H9 (cell line): ENCODE results near the gene XPO1. TPM values are rescaled to one million over a fixed set of nuclear protein-coding genes. Genes with fewer than 3 reads are reported as not detected.

Experiments
- DNase-seq: peaks from one replicate; pipeline ENCODE4 v3.0.0-alpha.2; 2017
- H2AFZ ChIP-seq: one replicate; pipeline ENCODE4 v1.6.1; 2013; ENCODE audit warnings: mild to moderate bottlenecking, low read length, control low read depth, moderate library complexity
- H2AK5ac ChIP-seq: 2 replicates; pipeline ENCODE4 v1.6.1; 2013; ENCODE audit warnings: low read length, control low read depth, mixed read lengths; ENCODE audit not compliant: insufficient read length
- H2BK120ac ChIP-seq: one replicate; pipeline ENCODE4 v1.6.1; 2013; ENCODE audit warnings: low read depth, mild to moderate bottlenecking, low read length, control low read depth, inconsistent platforms; ENCODE audit not compliant: poor library complexity, severe bottlenecking
- H2BK12ac ChIP-seq: 2 replicates; pipeline ENCODE4 v1.6.1; 2013; ENCODE audit warnings: low read length, control low read depth, mixed read lengths, low read depth; ENCODE audit not compliant: insufficient read length
- H2BK15ac ChIP-seq: 2 replicates; pipeline ENCODE4 v1.6.1; 2013; ENCODE audit warnings: low read depth, low read length, control low read depth
- H2BK20ac ChIP-seq: one replicate; pipeline ENCODE4 v1.6.1; 2013; ENCODE audit warnings: low read depth, mild to moderate bottlenecking, low read length, control low read depth, inconsistent platforms; ENCODE audit not compliant: poor library complexity, severe bottlenecking
- H2BK5ac ChIP-seq: 2 replicates; pipeline ENCODE4 v1.6.1; 2013; ENCODE audit warnings: low read length, control low read depth, mixed read lengths; ENCODE audit not compliant: insufficient read length
- H3K14ac ChIP-seq: 2 replicates; pipeline ENCODE4 v1.6.1; 2013; ENCODE audit warnings: low read length, control low read depth; ENCODE audit not compliant: insufficient read depth
- H3K18ac ChIP-seq: 2 replicates; pipeline ENCODE4 v1.6.1; 2013; ENCODE audit warnings: low read depth, mild to moderate bottlenecking, mixed read lengths, low read length, control low read depth; ENCODE audit not compliant: insufficient read length
- H3K23ac ChIP-seq: 2 replicates; pipeline ENCODE4 v1.6.1; 2013; ENCODE audit warnings: low read length, control low read depth, mixed read lengths, low read depth; ENCODE audit not compliant: insufficient read length
- H3K23me2 ChIP-seq: 2 replicates; pipeline ENCODE4 v1.6.1; 2013; ENCODE audit warnings: low read depth, mild to moderate bottlenecking, mixed read lengths, low read length, control low read depth; ENCODE audit not compliant: insufficient read length, poor library complexity, severe bottlenecking
- H3K27ac ChIP-seq: 2 replicates; pipeline ENCODE4 v1.5.1; 2013; ENCODE audit warnings: low read length, control low read depth, mixed read lengths, low read depth; ENCODE audit not compliant: insufficient read length
- H3K27me3 ChIP-seq: 2 replicates; pipeline ENCODE4 v1.6.1; 2013; ENCODE audit warnings: low read length, control low read depth, inconsistent platforms; ENCODE audit not compliant: insufficient read depth
- H3K4ac ChIP-seq: 2 replicates; pipeline ENCODE4 v1.6.1; 2013; ENCODE audit warnings: low read depth, mild to moderate bottlenecking, control low read depth, inconsistent platforms, low read length, moderate library complexity
- H3K4me1 ChIP-seq: 2 replicates; pipeline ENCODE4 v1.6.1; 2013; ENCODE audit warnings: low read length, control low read depth, inconsistent platforms; ENCODE audit not compliant: insufficient read depth
- H3K4me2 ChIP-seq: 2 replicates; pipeline ENCODE4 v1.6.1; 2013; ENCODE audit warnings: low read length, control low read depth, mixed read lengths; ENCODE audit not compliant: insufficient read length, insufficient read depth
- H3K56ac ChIP-seq: 2 replicates; pipeline ENCODE4 v1.6.1; 2013; ENCODE audit warnings: low read depth, mild to moderate bottlenecking, mixed read lengths, low read length, control low read depth; ENCODE audit not compliant: insufficient read length
- H3K79me1 ChIP-seq: 2 replicates; pipeline ENCODE4 v1.6.1; 2013; ENCODE audit warnings: low read depth, mild to moderate bottlenecking, moderate library complexity, low read length, control low read depth, inconsistent platforms; ENCODE audit not compliant: insufficient read depth, poor library complexity, severe bottlenecking
- H3K79me2 ChIP-seq: 2 replicates; pipeline ENCODE4 v1.6.1; 2013; ENCODE audit warnings: low read length, control low read depth, inconsistent platforms; ENCODE audit not compliant: insufficient read depth
- H3K9ac ChIP-seq: 2 replicates; pipeline ENCODE4 v1.6.1; 2013; ENCODE audit warnings: low read length, control low read depth, mixed read lengths; ENCODE audit not compliant: insufficient read length; ENCODE audit errors: extremely low read depth
- H3K9me3 ChIP-seq: one replicate; pipeline ENCODE4 v1.6.1; 2013; ENCODE audit warnings: low read depth, low read length, inconsistent platforms; ENCODE audit not compliant: control insufficient read depth
- H3T11ph ChIP-seq: one replicate; pipeline ENCODE4 v1.6.1; 2013; ENCODE audit warnings: mild to moderate bottlenecking, low read length, control low read depth, inconsistent platforms
- H4K20me1 ChIP-seq: one replicate; pipeline ENCODE4 v1.6.1; 2013; ENCODE audit not compliant: control insufficient read depth, insufficient read length, insufficient read depth
- H4K5ac ChIP-seq: 2 replicates; pipeline ENCODE4 v1.6.1; 2013; ENCODE audit warnings: low read depth, mild to moderate bottlenecking, mixed read lengths, low read length, control low read depth; ENCODE audit not compliant: insufficient read length
- H4K8ac ChIP-seq: replicated peaks from 2 replicates; pipeline ENCODE4 v1.6.1; 2013; ENCODE audit warnings: low read length, control low read depth, mixed read lengths, low read depth; ENCODE audit not compliant: insufficient read length
- H4K91ac ChIP-seq: 2 replicates; pipeline ENCODE4 v1.6.1; 2013; ENCODE audit warnings: low read depth, mild to moderate bottlenecking, moderate library complexity, mixed read lengths, low read length, control low read depth; ENCODE audit not compliant: insufficient read length
- H3K27ac Mint-ChIP-seq, 3 experiments: 2 replicates in 2 of 3; 3 replicates in 1 of 3; pipeline ENCODE4 v1.8.0; 2020 to 2021; ENCODE audit warnings: mixed read lengths in 3 of 3, mild to moderate bottlenecking in 1 of 3, moderate library complexity in 1 of 3
- H3K27me3 Mint-ChIP-seq: 2 replicates; pipeline ENCODE4 v1.8.0; 2021; ENCODE audit warnings: low read depth, mild to moderate bottlenecking, moderate library complexity, mixed read lengths
- H3K36me3 Mint-ChIP-seq, 3 experiments: 2 replicates in 2 of 3; 3 replicates in 1 of 3; pipeline ENCODE4 v1.8.0; 2020 to 2021; ENCODE audit warnings: low read depth in 3 of 3, mixed read lengths in 3 of 3; ENCODE audit not compliant: insufficient read depth in 1 of 3
- H3K4me1 Mint-ChIP-seq, 2 experiments: 2 replicates each; pipeline ENCODE4 v1.8.0; 2020; ENCODE audit warnings: mixed read lengths in 2 of 2
- H3K4me3 Mint-ChIP-seq, 2 experiments: 2 replicates in 1 of 2; 3 replicates in 1 of 2; pipeline ENCODE4 v1.8.0; 2020 to 2021; ENCODE audit warnings: mild to moderate bottlenecking in 2 of 2, mixed read lengths in 2 of 2, moderate library complexity in 1 of 2
- H3K9me3 Mint-ChIP-seq, 2 experiments: 2 replicates in 1 of 2; 3 replicates in 1 of 2; pipeline ENCODE4 v1.8.0; 2020; ENCODE audit warnings: mild to moderate bottlenecking in 2 of 2, mixed read lengths in 2 of 2, moderate library complexity in 1 of 2
- CTCF ChIP-seq: fragments of 200-600 bp; sonication (generic); conservative IDR thresholded peaks from 3 replicates; pipeline ENCODE4 v1.8.0; 2021; ENCODE audit warnings: antibody characterized with exemption, mild to moderate bottlenecking
- WGBS: extraction: QIAGEN DNeasy Blood & Tissue Kit; methylation state at CpG from one replicate; pipeline ENCODE4 v1.1.7; 2013; ENCODE audit warnings: missing lambda C conversion rate, low lambda C conversion rate, mixed read lengths; ENCODE audit not compliant: insufficient read length; ENCODE audit errors: extremely low coverage; 5-methylcytosine and 5-hydroxymethylcytosine counted together
- total RNA-seq: library from RNA; stranded (reverse); gene quantifications from 2 replicates; pipeline ENCODE4 v1.2.1, GENCODE V29; 2021

XPO1 gene
- total RNA-seq, 1 experiment from 2014 or later, result 320 TPM

DNA sequence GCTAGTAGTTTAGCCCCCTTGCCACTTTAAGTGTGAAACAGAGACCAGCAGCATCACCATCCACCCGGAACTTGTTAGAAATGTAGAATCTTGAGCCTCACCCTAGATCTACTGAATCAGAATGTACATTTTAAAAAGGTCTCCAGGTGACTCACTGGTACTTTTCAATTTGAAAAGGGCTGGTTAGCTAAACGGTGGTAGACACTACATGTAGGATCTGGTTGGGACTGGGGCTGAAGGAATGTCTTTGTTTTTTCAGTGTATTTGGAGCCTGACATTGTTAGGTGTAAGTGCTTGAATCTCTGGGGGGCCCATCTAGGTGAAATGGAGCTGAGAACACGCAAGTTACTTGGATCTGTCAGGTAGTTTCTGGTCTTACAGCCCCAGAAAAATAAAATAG lies 44.0 kb upstream of the XPO1 start:
- Histone ChIP-seq H3K79me1 (no peaks in the 10 kb centered on the region), H3K18ac (no peak overlapping the region), H3K9ac (no peak overlapping the region), H2AK5ac (no peak overlapping the region), H4K91ac (no peak overlapping the region), H3K27ac (peak overlapping the region; percentile 91), H4K8ac (no peak overlapping the region), H3K27me3 (no peaks in the 10 kb centered on the region), H2AFZ (no peak overlapping the region), H4K5ac (no peak overlapping the region), H3K4ac (no peak overlapping the region), H3K79me2 (no peaks in the 10 kb centered on the region), H2BK20ac (no peak overlapping the region), H3K14ac (no peak overlapping the region), H2BK5ac (no peak overlapping the region), H4K20me1 (no peaks in the 10 kb centered on the region), H2BK120ac (no peak overlapping the region), H3K56ac (no peak overlapping the region), H3T11ph (no peak overlapping the region), H3K9me3 (no peaks in the 10 kb centered on the region), H3K4me1 (peaks cover 2% of the 10 kb centered on the region; the same call in 1 of the 2 replicates), H3K23me2 (no peaks in the 10 kb centered on the region), H2BK12ac (no peak overlapping the region), H2BK15ac (no peak overlapping the region), H3K4me2 (no peak overlapping the region), H3K23ac (no peak overlapping the region)
- Mint-ChIP-seq H3K9me3 (no peaks in the 10 kb centered on the region), H3K36me3 (no peaks in the 10 kb centered on the region; a peak in 1 of 7 replicates), H3K4me1 (peaks cover 18 to 24% of the 10 kb centered on the region in 2 experiments), H3K4me3 (peak overlapping the region; percentile 25 to 43; a peak in 4 of 5 replicates), H3K27me3 (no peaks in the 10 kb centered on the region), H3K27ac (peak overlapping the region; percentile 83 to 98 (median 95))
- DNase-seq, result peak; percentile 72
- no peak for TF ChIP-seq CTCF
- WGBS, result no CpG with 5 or more reads among the region's 3 CpGs
